ENCODE data around the gene HECTD2.
"Not testable (repeated sequence)": the region's sequence is repeated elsewhere in the genome, so short reads cannot be mapped to it uniquely, and the experiment has no call there.

Gene HECTD2

DNA sequence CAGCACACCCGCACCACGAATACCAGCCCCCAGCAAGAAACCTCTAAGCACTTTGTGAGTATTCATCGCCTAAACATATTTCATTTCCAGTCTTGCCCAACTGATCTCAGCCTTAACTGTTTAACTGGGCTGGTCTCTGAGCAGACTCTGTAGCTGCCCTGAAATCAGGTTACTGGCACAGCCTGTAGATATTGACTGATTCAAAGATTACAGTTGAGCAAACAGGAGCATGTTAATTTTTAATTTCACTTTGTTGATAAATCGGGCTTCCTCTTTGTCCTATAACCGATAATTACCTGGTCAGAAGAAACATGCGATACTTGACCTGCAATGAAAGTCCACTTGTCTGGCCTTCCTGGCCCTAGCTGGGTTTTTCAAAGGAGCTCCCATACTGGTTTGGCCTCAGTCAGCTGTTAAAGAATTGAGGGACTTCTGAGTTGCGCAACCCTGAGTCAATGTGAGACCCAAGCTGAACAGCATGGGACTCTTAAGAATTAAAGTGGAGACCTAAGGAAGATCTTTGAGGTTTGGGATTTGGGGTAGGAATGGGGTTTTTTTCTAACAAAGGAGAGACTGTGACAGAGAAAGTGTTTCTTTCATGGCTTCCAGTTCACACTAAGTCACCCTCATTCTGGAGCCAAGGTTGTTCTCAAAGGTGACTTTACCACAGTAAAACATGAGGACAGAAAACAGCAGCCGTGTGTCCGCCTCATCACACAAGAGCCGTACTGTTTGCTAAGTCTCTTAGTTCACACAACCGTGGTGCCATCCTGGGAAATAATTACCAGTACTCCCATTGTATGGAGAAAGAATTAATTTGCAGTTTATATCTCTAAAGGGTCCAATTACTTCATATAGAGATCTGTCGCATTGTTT, 146.8 kb downstream of the HECTD2 start:
- H3K4me3 ChIP-seq (ENCODE audit: low read length) = no peak overlapping the region
- no peaks in the 10 kb centered on the region for H3K4me1 ChIP-seq (ENCODE audit: control insufficient read depth, insufficient read depth, low read length)
- no peak overlapping the region for H3K27ac ChIP-seq (ENCODE audit: low read depth, low read length)
- H3K27me3 ChIP-seq (ENCODE audit: control insufficient read depth, insufficient read depth, low read length) = no peaks in the 10 kb centered on the region
- no peak overlapping the region for H3K9ac ChIP-seq (ENCODE audit: low read length)
- no peaks in the 10 kb centered on the region for H3K36me3 ChIP-seq (ENCODE audit: control insufficient read depth, insufficient read depth, low read length)

DNA sequence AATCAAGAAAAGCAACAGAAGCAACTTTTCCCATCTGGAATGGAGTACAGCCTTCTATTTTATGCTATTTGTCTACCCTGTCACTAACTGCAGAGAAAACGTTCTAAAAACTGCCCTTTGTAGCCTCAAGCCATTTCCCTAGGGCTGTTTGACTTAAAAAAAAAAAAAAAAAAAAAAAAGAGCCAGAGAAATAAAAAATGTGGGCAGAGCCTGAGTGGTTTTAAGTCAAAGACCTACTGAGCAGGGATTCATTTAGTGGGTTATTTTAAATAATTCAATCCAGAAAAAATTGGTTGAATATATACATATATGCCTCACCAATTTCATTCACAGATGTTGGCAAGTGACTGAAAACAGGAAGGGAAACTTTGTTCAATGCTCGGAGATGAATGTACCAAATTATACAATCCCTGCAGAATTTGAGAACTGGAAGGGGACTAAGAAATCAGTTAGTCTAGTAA, 147.5 kb downstream of the HECTD2 start:
- Histone ChIP-seq H3K4me3 (ENCODE audit: low read length) (no peak overlapping the region), H3K27ac (ENCODE audit: low read depth, low read length) (no peak overlapping the region), H3K36me3 (ENCODE audit: control insufficient read depth, insufficient read depth, low read length) (no peaks in the 10 kb centered on the region), H3K9ac (ENCODE audit: low read length) (no peak overlapping the region), H3K27me3 (ENCODE audit: control insufficient read depth, insufficient read depth, low read length) (no peaks in the 10 kb centered on the region), H3K4me1 (ENCODE audit: control insufficient read depth, insufficient read depth, low read length) (no peaks in the 10 kb centered on the region)

DNA sequence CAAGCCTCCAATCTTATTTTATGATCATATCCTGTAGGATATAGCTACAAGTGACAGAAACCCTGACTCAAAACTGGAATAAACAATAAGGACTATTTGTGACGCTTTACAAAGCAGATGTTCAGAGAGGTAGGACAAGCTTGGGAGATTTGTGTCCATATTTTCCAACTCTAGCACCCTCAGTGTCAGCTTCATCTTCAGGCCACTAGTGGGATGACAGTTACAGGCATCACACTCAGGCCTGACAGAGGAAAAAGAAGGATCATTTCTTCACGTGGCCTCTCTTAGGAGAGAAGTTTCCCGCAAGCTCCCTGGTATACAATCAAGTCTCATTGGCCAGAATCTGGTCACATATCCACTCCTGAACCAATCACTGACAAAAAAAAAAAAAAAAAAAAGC, 148.3 kb downstream of the HECTD2 start:
- Histone ChIP-seq H3K27ac (ENCODE audit: low read depth, low read length) (no peak overlapping the region), H3K9ac (ENCODE audit: low read length) (no peak overlapping the region), H3K36me3 (ENCODE audit: control insufficient read depth, insufficient read depth, low read length) (no peaks in the 10 kb centered on the region), H3K4me3 (ENCODE audit: low read length) (no peak overlapping the region), H3K27me3 (ENCODE audit: control insufficient read depth, insufficient read depth, low read length) (no peaks in the 10 kb centered on the region), H3K4me1 (ENCODE audit: control insufficient read depth, insufficient read depth, low read length) (peaks cover 1% of the 10 kb centered on the region)

DNA sequence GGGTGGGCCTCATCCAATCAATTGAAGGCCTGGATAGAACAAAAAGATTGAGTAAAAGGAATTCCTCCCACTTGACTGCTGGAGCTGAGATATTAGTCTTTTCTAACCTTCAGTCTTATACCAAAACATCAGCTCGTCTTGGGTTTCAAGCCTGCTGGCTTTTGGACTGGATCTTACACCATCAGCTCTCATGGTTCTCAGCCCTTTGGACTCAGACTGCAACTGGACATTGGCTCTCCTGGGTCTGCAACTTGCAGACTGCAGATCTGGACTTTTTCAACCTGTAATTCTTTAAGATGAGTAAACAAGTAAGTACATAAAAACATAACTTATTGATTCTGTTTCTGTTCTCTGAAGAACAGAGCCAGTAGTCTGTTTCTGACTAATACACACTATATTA, 149.0 kb downstream of the HECTD2 start:
- Histone ChIP-seq H3K4me1 (ENCODE audit: control insufficient read depth, insufficient read depth, low read length) (peaks cover 2% of the 10 kb centered on the region), H3K36me3 (ENCODE audit: control insufficient read depth, insufficient read depth, low read length) (no peaks in the 10 kb centered on the region), H3K4me3 (ENCODE audit: low read length) (no peak overlapping the region), H3K27ac (ENCODE audit: low read depth, low read length) (no peak overlapping the region), H3K27me3 (ENCODE audit: control insufficient read depth, insufficient read depth, low read length) (no peaks in the 10 kb centered on the region), H3K9ac (ENCODE audit: low read length) (no peak overlapping the region)

DNA sequence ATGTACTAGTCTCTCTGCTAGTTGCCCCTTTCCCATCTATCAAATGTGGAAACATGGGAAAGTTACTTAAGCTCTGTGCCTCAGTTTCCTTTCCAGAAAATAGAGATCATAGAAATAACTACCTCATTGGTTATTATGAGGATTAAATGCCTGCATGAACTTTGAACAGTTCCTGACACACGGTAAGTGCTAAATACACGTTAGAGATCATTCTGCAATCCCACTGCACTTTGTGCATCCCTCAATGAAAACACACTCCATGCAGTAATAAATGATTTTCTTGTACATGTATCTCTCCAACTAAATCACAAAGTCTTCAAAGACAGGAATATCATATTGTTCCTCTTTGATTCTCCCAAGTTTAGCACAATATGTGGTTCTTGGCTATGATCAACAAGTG, 149.6 kb downstream of the HECTD2 start:
- Histone ChIP-seq H3K4me3 (ENCODE audit: low read length) (no peak overlapping the region), H3K9ac (ENCODE audit: low read length) (no peak overlapping the region), H3K4me1 (ENCODE audit: control insufficient read depth, insufficient read depth, low read length) (peaks cover 2% of the 10 kb centered on the region), H3K27me3 (ENCODE audit: control insufficient read depth, insufficient read depth, low read length) (no peaks in the 10 kb centered on the region), H3K36me3 (ENCODE audit: control insufficient read depth, insufficient read depth, low read length) (no peaks in the 10 kb centered on the region), H3K27ac (ENCODE audit: low read depth, low read length) (no peak overlapping the region)

DNA sequence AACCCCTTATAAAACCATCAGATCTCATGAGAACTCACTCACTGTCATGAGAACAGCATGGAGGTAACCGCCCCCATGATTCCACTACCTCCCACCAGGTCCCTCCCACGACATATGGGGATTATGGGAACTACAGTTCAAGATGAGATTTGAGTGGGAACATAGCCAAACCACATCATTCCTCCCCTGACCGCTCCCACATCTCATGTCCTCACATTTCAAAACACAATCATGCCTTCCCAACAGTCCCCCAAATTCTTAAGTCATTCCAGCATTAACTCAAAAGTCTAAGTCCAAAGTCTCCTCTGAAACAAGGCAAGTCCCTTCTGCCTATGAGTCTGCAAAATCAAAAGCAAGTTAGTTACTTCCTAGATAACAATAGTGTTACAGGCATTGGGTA, 150.7 kb downstream of the HECTD2 start:
- not testable (repeated sequence) for H3K4me1 ChIP-seq (ENCODE audit: control insufficient read depth, insufficient read depth, low read length); H3K36me3 ChIP-seq (ENCODE audit: control insufficient read depth, insufficient read depth, low read length); H3K9ac ChIP-seq (ENCODE audit: low read length); H3K27me3 ChIP-seq (ENCODE audit: control insufficient read depth, insufficient read depth, low read length); H3K27ac ChIP-seq (ENCODE audit: low read depth, low read length); H3K4me3 ChIP-seq (ENCODE audit: low read length)

DNA sequence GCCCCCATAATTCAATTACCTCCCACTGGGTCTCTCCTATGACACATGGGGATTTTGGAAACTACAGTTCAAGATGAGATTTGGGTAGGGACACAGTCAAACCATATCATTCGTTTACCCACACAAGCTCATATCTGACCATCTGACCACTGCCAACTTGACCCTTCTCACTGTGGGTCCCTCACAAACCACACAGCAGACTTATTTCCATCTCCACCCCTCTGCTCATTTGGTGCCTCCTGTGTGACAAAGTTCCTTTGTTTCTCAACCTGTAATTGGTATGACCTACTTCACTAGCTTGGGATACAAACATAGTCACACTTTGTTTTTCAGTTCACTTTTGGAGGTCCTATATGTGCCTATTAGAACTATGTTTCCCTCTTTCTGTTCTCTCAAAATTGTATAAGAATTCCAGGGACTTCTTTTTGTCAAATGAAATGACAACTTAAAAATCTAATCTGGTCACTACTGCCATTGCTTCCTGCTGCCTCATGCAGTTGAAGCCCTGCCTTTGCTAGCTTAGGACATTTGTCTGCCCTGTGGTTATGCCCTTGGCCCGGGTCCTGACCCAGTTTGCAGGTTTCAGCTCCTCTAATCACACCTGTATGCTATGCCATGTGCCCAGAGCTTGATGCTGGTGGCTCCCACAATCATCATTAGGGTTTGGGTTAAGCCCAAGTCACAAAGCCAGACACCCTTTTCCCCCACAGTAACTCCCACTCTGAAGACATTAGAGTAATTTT, 152.9 kb downstream of the HECTD2 start:
- no peak overlapping the region for H3K4me3 ChIP-seq (ENCODE audit: low read length)
- peaks cover 2% of the 10 kb centered on the region for H3K4me1 ChIP-seq (ENCODE audit: control insufficient read depth, insufficient read depth, low read length)
- H3K36me3 ChIP-seq (ENCODE audit: control insufficient read depth, insufficient read depth, low read length) = no peaks in the 10 kb centered on the region
- no peak overlapping the region for H3K9ac ChIP-seq (ENCODE audit: low read length)
- no peaks in the 10 kb centered on the region for H3K27me3 ChIP-seq (ENCODE audit: control insufficient read depth, insufficient read depth, low read length)
- H3K27ac ChIP-seq (ENCODE audit: low read depth, low read length) = no peak overlapping the region

DNA sequence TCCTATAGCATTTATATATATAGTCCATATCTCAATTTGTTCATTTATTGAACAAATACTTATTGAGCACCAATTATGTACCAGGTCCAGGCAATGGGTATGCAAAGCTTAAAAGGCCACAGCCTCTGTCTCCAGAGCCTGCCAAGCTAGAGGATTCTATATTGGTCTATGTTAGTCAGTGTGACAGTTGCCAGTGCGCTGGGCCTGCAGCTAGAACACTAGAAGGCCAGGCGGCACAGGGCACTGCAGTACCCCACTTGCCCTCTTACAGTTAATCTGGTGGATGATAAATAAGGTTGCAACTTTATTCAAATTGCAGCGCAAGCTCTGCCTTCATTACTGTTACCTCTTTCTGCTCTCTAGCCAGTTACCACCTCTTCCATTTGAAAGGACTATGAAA, 153.9 kb downstream of the HECTD2 start:
- peaks cover 2% of the 10 kb centered on the region for H3K4me1 ChIP-seq (ENCODE audit: control insufficient read depth, insufficient read depth, low read length)
- no peaks in the 10 kb centered on the region for H3K36me3 ChIP-seq (ENCODE audit: control insufficient read depth, insufficient read depth, low read length)
- H3K27ac ChIP-seq (ENCODE audit: low read depth, low read length) = no peak overlapping the region
- no peak overlapping the region for H3K9ac ChIP-seq (ENCODE audit: low read length)
- no peak overlapping the region for H3K4me3 ChIP-seq (ENCODE audit: low read length)
- H3K27me3 ChIP-seq (ENCODE audit: control insufficient read depth, insufficient read depth, low read length) = no peaks in the 10 kb centered on the region
